Activated CD4-positive, alpha-beta T cell treated with anti-CD3 and anti-CD28 coated beads for 24 hours (primary cell): ENCODE measurements around the gene PRR36.
A peak's percentile ranks its signal among the peaks of the same experiment; 100 is the strongest.

Source experiments
- DNase-seq, 2 donors: peaks; one replicate each; pipeline ENCODE4 v3.0.0-alpha.2; 2020; ENCODE audit warnings: low read depth in 2 of 2

The PRR36 gene

DNA sequence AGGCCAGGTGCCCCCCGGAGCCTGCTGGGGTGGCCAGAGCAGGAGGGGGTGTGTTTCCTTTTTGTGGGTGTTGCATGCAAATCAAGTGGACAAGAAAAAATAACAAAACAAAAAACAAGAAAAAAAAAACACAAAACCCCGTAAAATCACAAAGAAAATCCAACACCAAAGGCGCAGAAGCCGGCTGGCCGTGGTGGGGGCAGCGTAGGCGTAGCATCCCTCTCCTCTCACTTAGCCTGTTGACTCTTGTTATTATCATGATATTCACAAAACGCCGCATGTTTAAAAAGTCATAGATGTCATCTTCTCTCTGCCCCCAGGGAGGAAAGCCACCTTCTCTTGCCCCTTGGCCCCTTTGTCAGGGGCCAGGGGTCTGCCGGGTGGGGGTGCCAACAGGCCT lies 39.5 kb upstream of the PRR36 start:
- DNase-seq: no peak

- no peak for DNase-seq
Observed at GRCh38 chr19:7912697-7913564, 38.7 kb upstream of the PRR36 start.

DNA sequence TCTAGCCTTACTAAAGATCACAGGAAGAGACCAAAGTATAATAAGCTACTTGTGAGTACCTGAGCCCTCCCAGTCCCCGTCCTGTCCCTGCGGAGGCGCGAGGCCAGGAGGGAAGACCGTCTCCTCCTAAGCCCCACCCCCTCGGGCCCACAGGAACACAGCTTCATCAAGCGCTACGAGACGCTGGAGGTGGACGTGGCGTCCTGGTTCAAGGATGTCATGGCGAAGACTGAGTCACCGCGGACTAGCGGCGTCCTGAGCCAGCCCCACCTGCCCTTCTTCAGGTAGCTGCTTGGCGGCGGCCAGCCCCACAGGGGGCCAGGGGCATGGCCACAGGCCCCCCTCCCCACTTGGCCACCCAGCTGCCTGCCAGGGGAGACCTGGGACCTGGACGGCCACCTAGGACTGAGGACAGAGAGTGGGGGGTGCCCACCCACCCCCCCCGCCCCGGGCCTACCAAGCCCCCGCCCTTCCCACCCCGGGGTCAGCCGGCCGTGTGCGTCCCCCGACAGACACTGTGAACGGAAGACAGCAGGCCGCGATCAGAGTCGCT lies 38.0 kb upstream of the PRR36 start:
- DNase-seq: no peak

DNA sequence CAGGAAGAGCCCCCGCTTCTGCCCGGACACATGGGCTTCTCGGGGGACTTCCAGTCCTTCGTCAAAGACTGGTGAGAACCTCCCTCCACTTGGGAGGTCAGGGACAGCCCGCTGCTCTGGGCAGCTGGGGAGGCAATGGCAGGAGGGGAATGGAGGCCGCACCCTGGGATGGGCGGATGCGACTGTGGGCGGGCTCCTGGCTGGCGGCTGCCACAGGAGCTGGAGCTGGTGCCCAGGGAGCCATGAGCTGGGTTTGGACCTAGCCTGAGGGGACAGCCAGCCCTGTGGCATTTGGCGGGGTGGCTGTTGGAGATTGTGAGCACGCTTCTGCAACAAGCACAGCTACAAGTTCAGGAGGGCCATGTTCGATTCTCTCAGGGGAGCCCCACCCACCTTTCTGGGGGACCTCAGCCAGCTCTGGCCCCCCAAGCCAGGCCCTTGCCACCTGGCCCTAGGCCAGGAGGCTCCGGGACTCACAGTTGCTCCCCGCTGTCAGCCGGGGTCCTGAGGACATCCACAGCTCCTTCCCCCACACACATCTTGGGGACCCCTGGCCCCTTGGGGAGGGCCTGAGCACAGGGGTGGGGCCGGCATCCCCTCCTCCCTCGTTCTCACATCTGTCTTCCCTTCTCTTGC lies 37.4 kb upstream of the PRR36 start:
- DNase-seq: no peak

GRCh38 chr19:7910321-7911161 lies 36.4 kb upstream of the PRR36 start:
- DNase-seq: no peak

GRCh38 chr19:7909471-7910067 lies 35.4 kb upstream of the PRR36 start:
- no peak for DNase-seq

GRCh38 chr19:7908742-7909461 lies 34.7 kb upstream of the PRR36 start:
- no peak for DNase-seq

GRCh38 chr19:7908078-7908699 lies 34.0 kb upstream of the PRR36 start:
- DNase-seq: no peak

DNA sequence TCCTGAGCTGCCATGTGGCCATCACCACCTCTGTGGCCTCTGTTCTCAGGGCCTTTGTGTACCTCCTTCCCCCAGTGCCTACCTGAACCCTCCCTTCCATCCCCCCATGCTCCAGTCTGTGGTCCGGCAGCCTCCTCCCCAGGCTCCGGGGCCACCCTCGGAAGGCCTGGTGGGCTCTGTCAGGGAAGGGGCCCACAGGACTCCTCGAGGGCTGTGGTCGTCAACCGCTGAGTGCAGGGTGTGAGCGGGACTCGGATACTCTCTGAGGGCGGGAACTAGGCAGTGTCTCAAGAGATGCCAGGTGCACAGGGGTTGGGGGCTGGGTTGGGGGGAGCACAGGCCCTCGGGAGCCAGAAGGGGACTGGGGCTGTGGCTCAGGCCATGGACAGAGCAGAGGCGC lies 33.4 kb upstream of the PRR36 start:
- DNase-seq: no peak

DNA sequence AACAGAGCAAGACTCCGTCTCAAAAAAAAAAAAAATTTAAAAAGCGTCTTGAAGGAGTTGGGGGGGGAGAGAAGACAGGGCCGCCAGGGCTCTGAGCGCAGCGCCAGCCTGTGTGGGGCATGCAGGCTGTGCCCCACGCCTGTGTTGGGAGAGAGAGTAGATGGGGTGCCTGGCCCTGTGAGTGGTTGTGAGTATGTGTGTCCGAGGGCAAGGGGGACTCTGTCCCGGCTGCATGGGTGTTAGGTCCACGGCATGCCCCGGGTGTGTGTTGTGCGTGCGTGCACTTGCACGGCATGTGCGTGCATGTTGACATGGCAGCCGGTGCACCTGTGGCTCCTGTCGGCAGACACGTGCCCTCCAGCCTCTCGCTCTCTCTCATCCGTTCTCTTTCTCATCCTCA lies 32.9 kb upstream of the PRR36 start:
- no peak for DNase-seq

GRCh38 chr19:7905859-7906258 lies 31.7 kb upstream of the PRR36 start:
- DNase-seq: no peak

DNA sequence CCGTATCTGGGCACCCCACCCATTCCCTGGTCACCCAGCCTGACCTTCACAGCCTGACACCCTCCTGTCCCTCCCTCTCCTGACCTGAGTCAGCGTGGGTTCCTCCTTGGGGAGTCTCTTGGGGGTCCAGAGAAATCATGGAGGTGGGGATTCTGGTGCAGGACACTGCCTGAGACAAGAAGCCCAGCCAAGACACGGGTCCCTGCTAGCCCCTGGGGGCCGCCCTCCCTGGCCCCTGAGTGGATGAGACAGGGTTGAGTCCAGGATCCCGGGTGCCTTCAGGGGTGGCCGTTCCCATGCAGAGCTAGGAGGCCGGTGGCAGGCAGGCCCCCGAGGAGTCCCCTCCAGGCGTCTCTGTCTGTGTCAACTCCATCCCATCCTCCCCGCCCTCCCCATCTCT lies 31.1 kb upstream of the PRR36 start:
- no peak for DNase-seq

GRCh38 chr19:7904074-7905020 lies 30.2 kb upstream of the PRR36 start:
- DNase-seq: peak in 1 of 2 donors; percentile 38

GRCh38 chr19:7903244-7904073 lies 29.3 kb upstream of the PRR36 start, which contains the start of gene MAP2K7:
MAP2K7 (plus strand) TSS chr19:7903877; CDS start chr19:7903945, 68 bp downstream.
- peak; percentile 100 for DNase-seq

GRCh38 chr19:7902796-7903243 lies 28.6 kb upstream of the PRR36 start:
- no peak for DNase-seq

DNA sequence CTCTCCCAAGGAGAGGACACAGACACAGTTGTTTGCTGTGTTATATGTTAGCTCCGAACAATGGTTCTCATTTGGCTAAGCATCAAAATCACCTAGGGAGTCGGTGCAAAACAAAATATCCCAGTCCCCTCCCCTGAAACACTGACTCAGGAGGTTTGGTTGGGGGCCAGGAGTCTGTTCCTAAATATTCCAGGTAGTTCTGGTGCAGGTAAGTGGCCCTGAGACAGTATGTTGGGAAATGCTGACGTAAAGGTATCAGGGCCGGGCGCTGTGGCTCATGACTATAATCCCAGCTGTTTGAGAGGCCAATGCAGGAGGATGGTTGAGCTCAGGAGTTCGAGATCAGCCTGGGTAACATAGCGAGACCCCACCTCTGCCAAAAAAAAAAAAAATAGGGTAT lies 27.1 kb upstream of the PRR36 start:
- no peak for DNase-seq

DNA sequence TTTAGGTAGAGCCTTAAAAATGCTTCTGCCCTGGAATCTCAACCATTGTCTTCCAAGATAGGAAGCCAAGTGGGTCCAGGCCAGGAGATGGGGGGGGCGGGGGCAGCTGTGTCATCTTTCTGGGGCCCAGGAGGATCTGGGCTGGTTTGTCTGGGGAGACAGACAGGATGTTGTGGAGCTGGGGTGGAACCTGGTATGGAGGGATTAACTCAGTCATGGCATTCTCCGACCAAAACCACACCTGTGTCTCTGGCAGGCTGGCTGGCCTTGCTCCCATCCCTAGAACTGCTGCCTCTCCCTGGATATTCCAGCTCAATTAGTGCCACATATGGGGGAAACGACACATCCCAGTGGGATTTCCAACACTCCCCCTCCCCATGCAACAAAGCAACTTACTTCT lies 26.7 kb upstream of the PRR36 start:
- DNase-seq: no peak

- no peak for DNase-seq
Observed at GRCh38 chr19:7900401-7900870, 26.2 kb upstream of the PRR36 start.
